Memory B cell (primary cell): ENCODE data around the gene OSBPL1A.
"Not testable (repeated sequence)": the region's sequence is repeated elsewhere in the genome, so short reads cannot be mapped to it uniquely, and the experiment has no call there.

ENCODE experiments used
- ATAC-seq: fragments of 150-1000 bp; cut with Tn5 transposase; 2 replicates; pipeline ENCODE4 v1.10.0; 2021; ENCODE audit warnings: low read depth, mild to moderate bottlenecking, moderate library complexity
- DNase-seq, 2 donors: peaks; one replicate each; pipeline ENCODE4 v3.0.0; 2022; ENCODE audit warnings: low spot score in 2 of 2
- H3K27ac Mint-ChIP-seq: one replicate; pipeline ENCODE4 v1.8.0; 2022; ENCODE audit warnings: mild to moderate bottlenecking, moderate library complexity, mixed read lengths
- H3K27me3 Mint-ChIP-seq: one replicate; pipeline ENCODE4 v1.8.0; 2022; ENCODE audit warnings: mixed read lengths
- H3K36me3 Mint-ChIP-seq: one replicate; pipeline ENCODE4 v1.8.0; 2022; ENCODE audit warnings: mild to moderate bottlenecking, mixed read lengths
- H3K4me1 Mint-ChIP-seq: one replicate; pipeline ENCODE4 v1.8.0; 2022; ENCODE audit warnings: mixed read lengths
- H3K4me3 Mint-ChIP-seq: one replicate; pipeline ENCODE4 v1.8.0; 2022; ENCODE audit warnings: mild to moderate bottlenecking, moderate library complexity, mixed read lengths
- H3K9me3 Mint-ChIP-seq: one replicate; pipeline ENCODE4 v1.8.0; 2022; ENCODE audit warnings: mixed read lengths

The OSBPL1A gene

GRCh38 chr18:24380163-24380747 is 17.4 kb downstream of the OSBPL1A start:
- H3K27ac Mint-ChIP-seq, result no peak overlapping the region
- DNase-seq, result no peak
- no peak for ATAC-seq

DNA sequence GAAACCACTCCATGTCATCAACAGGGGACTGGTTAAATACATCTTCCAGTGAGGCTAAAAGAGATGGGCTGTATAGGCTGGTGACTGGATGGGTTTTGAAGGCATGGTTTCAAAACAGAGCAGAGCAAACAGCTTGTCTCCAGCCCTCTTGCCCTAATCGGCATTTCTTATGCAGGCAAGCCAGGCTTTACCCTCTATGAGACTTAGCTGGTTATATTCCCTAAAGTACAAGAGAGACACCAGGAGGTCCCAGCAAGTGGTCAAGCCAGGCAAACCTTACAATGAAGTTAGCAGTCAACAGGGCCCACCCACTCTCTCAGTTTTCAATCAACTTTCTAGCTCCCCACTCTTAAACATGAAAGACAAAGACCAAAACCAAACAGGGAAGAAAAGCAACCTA is 19.0 kb downstream of the OSBPL1A start:
- Mint-ChIP-seq H3K36me3 (no peaks in the 10 kb centered on the region), H3K4me3 (no peak overlapping the region), H3K4me1 (no peaks in the 10 kb centered on the region), H3K9me3 (no peaks in the 10 kb centered on the region), H3K27me3 (peaks cover 3% of the 10 kb centered on the region), H3K27ac (no peak overlapping the region)
- no peak for ATAC-seq
- DNase-seq, result no peak

More at GRCh38 chr18:24380163-24380747, 17.4 kb downstream of the OSBPL1A start:
- Mint-ChIP-seq H3K4me1 (no peaks in the 10 kb centered on the region), H3K4me3 (no peak overlapping the region), H3K9me3 (no peaks in the 10 kb centered on the region), H3K27me3 (peaks cover 6% of the 10 kb centered on the region), H3K36me3 (no peaks in the 10 kb centered on the region)

- not testable (repeated sequence) for H3K4me1 Mint-ChIP-seq, H3K27ac Mint-ChIP-seq, H3K4me3 Mint-ChIP-seq, H3K9me3 Mint-ChIP-seq, H3K36me3 Mint-ChIP-seq, DNase-seq, ATAC-seq
- peaks cover 12% of the 10 kb centered on the region for H3K27me3 Mint-ChIP-seq
Observed at GRCh38 chr18:24376531-24376930, 21.1 kb downstream of the OSBPL1A start.

DNA sequence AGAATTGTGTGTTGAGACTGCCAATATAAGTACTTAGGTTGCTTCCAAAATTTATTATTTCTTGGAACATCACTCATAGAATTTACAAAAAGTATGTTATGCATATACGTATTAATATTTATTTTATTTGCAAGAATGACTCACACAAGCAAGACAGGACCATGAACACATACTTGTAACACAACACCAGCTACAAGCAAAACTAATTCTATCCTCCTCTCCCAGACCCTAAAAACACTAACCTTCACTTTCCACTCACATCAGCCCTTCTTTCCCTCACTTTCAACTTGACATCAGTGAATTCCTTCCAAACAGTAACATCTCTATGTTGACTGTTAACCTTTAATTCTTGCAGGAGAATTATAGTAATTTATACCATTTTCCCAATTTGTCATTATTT is 24.3 kb downstream of the OSBPL1A start:
- no peak overlapping the region for H3K27ac Mint-ChIP-seq

GRCh38 chr18:24372279-24372872 is 25.2 kb downstream of the OSBPL1A start:
- H3K36me3 Mint-ChIP-seq, result peaks cover 2% of the 10 kb centered on the region

More for the DNA sequence above, 24.3 kb downstream of the OSBPL1A start:
- DNase-seq, result no peak
- H3K4me3 Mint-ChIP-seq, result no peak overlapping the region
- H3K27me3 Mint-ChIP-seq, result peaks cover 13% of the 10 kb centered on the region
- peaks cover 2% of the 10 kb centered on the region for H3K36me3 Mint-ChIP-seq
- H3K4me1 Mint-ChIP-seq, result no peaks in the 10 kb centered on the region
- no peak for ATAC-seq
- no peaks in the 10 kb centered on the region for H3K9me3 Mint-ChIP-seq

GRCh38 chr18:24370120-24370519 is 27.5 kb downstream of the OSBPL1A start:
- ATAC-seq, result no peak
- no peaks in the 10 kb centered on the region for H3K4me1 Mint-ChIP-seq
- H3K36me3 Mint-ChIP-seq, result peaks cover 2% of the 10 kb centered on the region
- H3K27ac Mint-ChIP-seq, result no peak overlapping the region
- peaks cover 13% of the 10 kb centered on the region for H3K27me3 Mint-ChIP-seq
- no peaks in the 10 kb centered on the region for H3K9me3 Mint-ChIP-seq
- no peak overlapping the region for H3K4me3 Mint-ChIP-seq
- DNase-seq, result no peak

More at GRCh38 chr18:24372279-24372872, 25.2 kb downstream of the OSBPL1A start:
- no peak overlapping the region for H3K27ac Mint-ChIP-seq
- H3K4me3 Mint-ChIP-seq, result no peak overlapping the region
- no peaks in the 10 kb centered on the region for H3K4me1 Mint-ChIP-seq
- no peak for ATAC-seq
- H3K9me3 Mint-ChIP-seq, result no peaks in the 10 kb centered on the region
- DNase-seq, result no peak
- peaks cover 13% of the 10 kb centered on the region for H3K27me3 Mint-ChIP-seq

- ATAC-seq, result no peak
- peaks cover 13% of the 10 kb centered on the region for H3K27me3 Mint-ChIP-seq
- H3K4me1 Mint-ChIP-seq, result no peaks in the 10 kb centered on the region
- no peak overlapping the region for H3K4me3 Mint-ChIP-seq
- no peak for DNase-seq
- H3K27ac Mint-ChIP-seq, result no peak overlapping the region
- peaks cover 2% of the 10 kb centered on the region for H3K36me3 Mint-ChIP-seq
- no peaks in the 10 kb centered on the region for H3K9me3 Mint-ChIP-seq
Observed at GRCh38 chr18:24369426-24369825, 28.2 kb downstream of the OSBPL1A start.

DNA sequence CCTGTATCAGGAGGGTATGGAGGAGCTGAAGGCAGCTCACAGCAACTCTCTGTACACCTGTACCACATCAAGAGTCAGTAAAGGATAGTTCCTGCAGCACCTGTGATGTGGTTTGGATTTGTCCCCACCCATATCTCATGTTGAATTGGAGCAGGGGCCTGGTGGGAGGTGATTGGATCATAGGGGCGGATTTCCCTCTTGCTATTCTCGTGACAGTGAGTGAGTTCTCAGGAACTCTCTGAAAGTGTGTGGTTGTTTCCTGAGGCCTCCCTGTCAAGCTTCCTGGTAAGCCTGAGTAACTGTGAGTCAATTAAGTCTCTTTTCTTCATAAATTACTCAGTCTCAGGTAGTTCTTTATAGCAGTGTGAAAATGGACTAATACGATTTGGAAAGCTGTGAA is 28.9 kb downstream of the OSBPL1A start:
- no peak overlapping the region for H3K4me3 Mint-ChIP-seq
- ATAC-seq, result no peak

DNA sequence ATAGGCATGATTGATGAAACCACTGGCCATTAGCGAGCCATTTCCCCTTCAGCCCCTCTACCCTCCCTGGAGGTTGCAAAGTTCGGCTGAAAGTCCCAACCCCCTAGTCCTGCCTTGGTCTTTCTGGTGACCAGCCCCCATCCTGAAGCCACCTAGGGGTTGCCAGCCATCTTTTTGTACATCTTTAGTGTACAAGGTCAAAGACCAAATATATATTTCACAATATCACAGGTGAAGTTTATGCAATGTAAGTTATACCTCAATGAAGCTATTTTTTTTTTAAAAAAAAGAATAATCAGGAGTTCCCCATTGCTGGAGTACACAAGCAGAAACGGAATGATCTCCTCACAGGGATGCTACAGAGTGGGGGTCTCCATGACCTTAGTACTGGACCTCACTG is 31.3 kb downstream of the OSBPL1A start:
- no peaks in the 10 kb centered on the region for H3K9me3 Mint-ChIP-seq
- no peak overlapping the region for H3K4me3 Mint-ChIP-seq
- H3K36me3 Mint-ChIP-seq, result no peaks in the 10 kb centered on the region
- H3K27me3 Mint-ChIP-seq, result peaks cover 3% of the 10 kb centered on the region
- no peaks in the 10 kb centered on the region for H3K4me1 Mint-ChIP-seq
- no peak for DNase-seq
- H3K27ac Mint-ChIP-seq, result no peak overlapping the region
- ATAC-seq, result no peak

More for the DNA sequence above, 28.9 kb downstream of the OSBPL1A start:
- Mint-ChIP-seq H3K4me1 (no peaks in the 10 kb centered on the region), H3K9me3 (no peaks in the 10 kb centered on the region), H3K27ac (no peak overlapping the region), H3K36me3 (peaks cover 2% of the 10 kb centered on the region), H3K27me3 (peaks cover 13% of the 10 kb centered on the region)
- DNase-seq, result no peak

DNA sequence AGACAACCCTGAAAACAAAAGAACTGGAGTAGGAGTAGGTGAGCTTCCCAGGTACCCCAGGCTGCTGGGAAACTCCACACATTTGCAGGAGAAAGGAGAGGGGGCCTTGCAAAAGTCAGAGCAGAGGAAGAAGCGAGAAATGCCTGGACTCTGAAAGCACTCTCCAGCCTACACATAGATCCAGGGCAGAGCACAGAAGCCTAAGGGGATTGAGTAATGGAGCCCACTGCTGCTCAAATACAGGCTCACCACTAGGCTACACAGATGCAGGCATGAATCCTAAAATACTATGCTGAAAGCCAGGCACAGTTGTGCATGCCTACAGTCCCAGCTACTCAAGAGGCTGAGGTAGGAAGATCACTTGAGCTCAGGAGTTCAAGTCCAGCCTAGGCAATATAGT is 33.4 kb downstream of the OSBPL1A start:
- H3K27ac Mint-ChIP-seq, result no peak overlapping the region
- peaks cover 2% of the 10 kb centered on the region for H3K27me3 Mint-ChIP-seq
- no peaks in the 10 kb centered on the region for H3K4me1 Mint-ChIP-seq
- no peaks in the 10 kb centered on the region for H3K9me3 Mint-ChIP-seq
- H3K36me3 Mint-ChIP-seq, result no peaks in the 10 kb centered on the region
- no peak for ATAC-seq
- no peak for DNase-seq
- no peak overlapping the region for H3K4me3 Mint-ChIP-seq

- Mint-ChIP-seq H3K4me3 (no peak overlapping the region), H3K36me3 (no peaks in the 10 kb centered on the region), H3K9me3 (no peaks in the 10 kb centered on the region), H3K4me1 (no peaks in the 10 kb centered on the region), H3K27ac (no peak overlapping the region), H3K27me3 (peaks cover 2% of the 10 kb centered on the region)
- no peak for DNase-seq
- no peak for ATAC-seq
Observed at GRCh38 chr18:24362757-24363156, 34.9 kb downstream of the OSBPL1A start.

DNA sequence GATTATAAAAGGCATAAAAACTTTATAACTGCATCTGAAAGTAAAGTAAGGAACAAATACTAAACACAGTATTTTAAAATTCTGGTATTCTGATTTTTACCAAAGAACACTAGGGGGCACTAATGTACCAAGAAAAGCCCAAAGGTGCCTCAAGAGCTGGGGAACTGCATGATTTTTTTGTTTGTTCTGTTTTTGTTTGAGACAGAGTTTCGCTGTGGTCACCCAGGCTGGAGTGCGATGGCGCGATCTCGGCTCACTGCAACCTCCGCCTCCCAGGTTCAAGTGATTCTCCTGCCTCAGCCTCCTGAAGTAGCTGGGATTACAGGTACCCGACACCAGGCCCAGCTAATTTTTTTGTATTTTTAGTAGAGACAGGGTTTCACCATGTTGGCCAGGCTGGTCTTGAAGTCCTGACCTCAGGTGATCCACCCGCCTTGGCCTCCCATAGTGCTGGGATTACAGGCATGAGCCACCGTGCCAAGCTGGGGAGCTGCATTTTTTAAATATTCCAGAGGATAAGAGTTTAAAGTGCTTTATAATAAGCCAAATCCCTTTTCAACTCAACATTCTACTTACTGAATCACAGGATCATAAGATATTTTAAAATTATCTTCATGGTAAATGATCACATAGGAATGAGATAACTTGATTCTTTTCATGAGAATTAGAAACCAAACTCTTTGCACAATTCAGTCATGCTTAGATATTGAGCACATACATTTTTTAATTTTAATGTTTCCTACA is 37.7 kb downstream of the OSBPL1A start:
- H3K4me1 Mint-ChIP-seq, H3K4me3 Mint-ChIP-seq, H3K27ac Mint-ChIP-seq, H3K36me3 Mint-ChIP-seq, H3K27me3 Mint-ChIP-seq, H3K9me3 Mint-ChIP-seq: not testable (repeated sequence)
- DNase-seq, result peak in 1 of 2 donors; percentile 15
- peak; percentile 57 for ATAC-seq

DNA sequence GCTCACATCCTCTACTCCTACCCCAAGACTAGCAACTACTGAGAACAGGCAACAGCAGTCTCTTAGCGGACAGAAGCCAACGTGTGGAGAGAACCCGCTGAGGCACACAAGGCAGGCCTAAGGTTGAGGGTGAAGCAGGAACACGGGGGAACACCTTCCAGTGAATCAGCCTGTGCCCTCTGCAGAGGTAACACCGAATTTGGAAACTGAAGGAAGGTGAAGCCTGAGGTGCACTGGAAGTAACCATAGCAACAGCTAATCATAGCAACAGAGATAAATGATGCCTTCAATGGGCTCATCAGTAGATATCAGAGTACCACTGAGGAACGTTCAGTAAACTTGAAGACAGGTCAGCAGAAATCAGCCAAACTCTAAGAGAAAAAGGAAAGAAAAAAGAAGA is 43.3 kb downstream of the OSBPL1A start:
- ATAC-seq (no peak), DNase-seq (no peak)
- Mint-ChIP-seq H3K27me3 (peaks cover 2% of the 10 kb centered on the region), H3K4me3 (no peak overlapping the region), H3K36me3 (no peaks in the 10 kb centered on the region), H3K4me1 (no peaks in the 10 kb centered on the region), H3K9me3 (peaks cover 3% of the 10 kb centered on the region), H3K27ac (no peak overlapping the region)

DNA sequence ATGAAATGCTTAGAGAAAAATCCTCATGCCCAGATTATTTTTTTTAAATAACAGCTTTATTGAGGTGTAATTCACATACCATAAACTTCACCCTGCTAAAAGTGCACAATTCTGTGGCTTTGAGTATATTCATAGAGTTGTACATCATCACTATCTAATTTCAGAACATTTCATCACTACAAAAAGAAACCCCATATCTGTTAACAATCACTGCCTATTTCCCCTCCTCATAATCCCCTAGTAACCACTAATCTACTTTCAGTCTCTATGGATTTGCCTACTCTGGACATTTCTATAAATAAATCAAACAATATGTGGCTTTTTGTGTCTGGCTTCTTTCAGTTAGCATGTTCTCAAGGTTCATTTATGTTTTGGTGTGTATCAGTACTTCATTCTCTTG is 51.4 kb downstream of the OSBPL1A start:
- Mint-ChIP-seq H3K27me3 (peaks cover 6% of the 10 kb centered on the region), H3K36me3 (no peaks in the 10 kb centered on the region), H3K27ac (no peak overlapping the region), H3K4me1 (no peaks in the 10 kb centered on the region), H3K4me3 (no peak overlapping the region), H3K9me3 (peaks cover 1% of the 10 kb centered on the region)
- no peak for ATAC-seq
- no peak for DNase-seq
